Caco-2 (cell line): ENCODE data around the gene MINK1. TPM values are rescaled to one million over a fixed set of nuclear protein-coding genes. Genes with fewer than 3 reads are reported as not detected.
A peak's percentile ranks its signal among the peaks of the same experiment; 100 is the strongest.

Experiments used
- BruUV-seq: library from RNA; stranded (reverse); fragments of 400-500 nt; replicated peaks from 2 replicates; lab custom pipeline; 2021; lab: Mats Ljungman, UMichigan
- CTCF ChIA-PET: fragments of 300-600 bp; sonication (Branson Sonifier 250); formaldehyde crosslinking; loops from one replicate; lab custom pipeline; 2022; ENCODE audit warnings: antibody characterized with exemption; lab: Charles Lee
- POLR2A ChIA-PET: fragments of 300-600 bp; sonication (Branson Sonifier 250); formaldehyde crosslinking; loops from one replicate; lab custom pipeline; 2022; ENCODE audit warnings: antibody characterized with exemption; lab: Charles Lee
- DNase-seq, 2 experiments: peaks; one replicate each; pipeline versions ENCODE4 v3.0.0 to v3.0.0-alpha.2; 2020 to 2022
- H3K27me3 ChIP-seq: replicated peaks from 2 replicates; pipeline ENCODE4 v1.6.0; 2011; ENCODE audit warnings: low read length; ENCODE audit not compliant: control insufficient read depth, insufficient read depth
- H3K36me3 ChIP-seq: 2 replicates; pipeline ENCODE4 v1.5.1; 2011; ENCODE audit warnings: low read length; ENCODE audit not compliant: control insufficient read depth, insufficient read depth
- H3K4me1 ChIP-seq: fragments of 250-450 bp; sonication (Bioruptor Pico); 2 replicates; pipeline ENCODE4 v1.5.1; 2020; ENCODE audit warnings: mild to moderate bottlenecking
- H3K4me3 ChIP-seq: 2 replicates; pipeline ENCODE4 v1.5.1; 2011; ENCODE audit warnings: low read depth, mild to moderate bottlenecking, control low read depth, low read length
- H3K9me3 ChIP-seq: fragments of 250-450 bp; sonication (Bioruptor Pico); 2 replicates; pipeline ENCODE4 v1.5.1; 2020; ENCODE audit warnings: mild to moderate bottlenecking, moderate library complexity
- H3K27ac Mint-ChIP-seq: one replicate; pipeline ENCODE4 v1.8.0; 2022; ENCODE audit warnings: mixed read lengths; ENCODE audit not compliant: unreplicated experiment
- H3K27me3 Mint-ChIP-seq: one replicate; pipeline ENCODE4 v1.8.0; 2022; ENCODE audit warnings: mixed read lengths; ENCODE audit not compliant: insufficient read depth, unreplicated experiment
- H3K36me3 Mint-ChIP-seq: one replicate; pipeline ENCODE4 v1.8.0; 2022; ENCODE audit warnings: mild to moderate bottlenecking, mixed read lengths; ENCODE audit not compliant: insufficient read depth, unreplicated experiment
- H3K4me1 Mint-ChIP-seq: one replicate; pipeline ENCODE4 v1.8.0; 2022; ENCODE audit warnings: low read depth, mixed read lengths; ENCODE audit not compliant: unreplicated experiment
- H3K4me3 Mint-ChIP-seq: one replicate; pipeline ENCODE4 v1.8.0; 2022; ENCODE audit warnings: mild to moderate bottlenecking, moderate library complexity, mixed read lengths; ENCODE audit not compliant: unreplicated experiment
- H3K9me3 Mint-ChIP-seq: one replicate; pipeline ENCODE4 v1.8.0; 2022; ENCODE audit warnings: mixed read lengths; ENCODE audit not compliant: unreplicated experiment
- intact Hi-C: fragments of 100-400 bp; cut with micrococcal nuclease; formaldehyde crosslinking; loops from one replicate; pipeline ENCODE4 v1.10.0; 2022; ENCODE audit not compliant: unreplicated experiment
- total RNA-seq: library from RNA; stranded (reverse); gene quantifications from 2 replicates; pipeline ENCODE4 v1.2.3, GENCODE V29; 2022
- TF ChIP-seq, protein P1 (sequence below), 2 experiments: fragments of 200-600 bp in 1 of 2; IDR thresholded peaks; 1 replicate in 1 of 2; 2 replicates in 1 of 2; pipeline versions ENCODE4 v1.5.1 to v1.8.0; 2011 to 2022; ENCODE audit warnings: antibody characterized with exemption in 1 of 2, control low read depth in 1 of 2, inconsistent platforms in 1 of 2, low read depth in 1 of 2, low read length in 1 of 2, mild to moderate bottlenecking in 1 of 2, moderate library complexity in 1 of 2; ENCODE audit not compliant: insufficient read depth in 1 of 2, severe bottlenecking in 1 of 2, unreplicated experiment in 1 of 2

MINK1 gene
- total RNA-seq, 1 experiment from 2014 or later = 47.7 TPM

DNA sequence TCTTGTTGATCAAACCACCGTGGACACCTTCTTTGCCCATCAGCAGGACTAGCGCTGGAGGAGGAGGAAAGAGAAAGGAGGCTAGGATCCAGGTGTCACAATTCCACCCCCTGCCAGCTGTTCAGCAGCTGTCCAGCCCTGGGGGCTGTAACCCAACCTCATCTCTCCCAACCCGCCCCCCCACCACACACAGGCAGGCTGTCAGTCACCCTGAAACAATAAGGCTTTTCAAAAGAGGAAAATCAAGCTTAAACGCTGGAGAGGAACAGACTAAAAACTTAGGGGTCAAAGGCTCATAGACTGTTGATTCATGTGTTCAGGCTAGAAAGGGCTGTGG, 112.8 kb downstream of the MINK1 start:
- Histone ChIP-seq H3K4me1 (0 out of 2 replicates have a peak, but pooled peaks cover 7% of the 10 kb centered on the region), H3K9me3 (no peaks in the 10 kb centered on the region), H3K36me3 (no peaks in the 10 kb centered on the region; the same call in 1 of the 2 replicates), H3K27me3 (no peaks in the 10 kb centered on the region), H3K4me3 (no peak overlapping the region)
- ChIA-PET CTCF (no interaction called here), POLR2A (no interaction called here)
- peak overlapping the region; percentile 87 for H3K27ac Mint-ChIP-seq
- DNase-seq = no peak
- peaks cover 8% of the 10 kb centered on the region for H3K4me1 Mint-ChIP-seq
- H3K9me3 Mint-ChIP-seq = no peaks in the 10 kb centered on the region
- no peaks in the 10 kb centered on the region for H3K27me3 Mint-ChIP-seq
- BruUV-seq = no TSS peak
- intact Hi-C loops = no loop called here
- TF ChIP-seq, protein P1, sequence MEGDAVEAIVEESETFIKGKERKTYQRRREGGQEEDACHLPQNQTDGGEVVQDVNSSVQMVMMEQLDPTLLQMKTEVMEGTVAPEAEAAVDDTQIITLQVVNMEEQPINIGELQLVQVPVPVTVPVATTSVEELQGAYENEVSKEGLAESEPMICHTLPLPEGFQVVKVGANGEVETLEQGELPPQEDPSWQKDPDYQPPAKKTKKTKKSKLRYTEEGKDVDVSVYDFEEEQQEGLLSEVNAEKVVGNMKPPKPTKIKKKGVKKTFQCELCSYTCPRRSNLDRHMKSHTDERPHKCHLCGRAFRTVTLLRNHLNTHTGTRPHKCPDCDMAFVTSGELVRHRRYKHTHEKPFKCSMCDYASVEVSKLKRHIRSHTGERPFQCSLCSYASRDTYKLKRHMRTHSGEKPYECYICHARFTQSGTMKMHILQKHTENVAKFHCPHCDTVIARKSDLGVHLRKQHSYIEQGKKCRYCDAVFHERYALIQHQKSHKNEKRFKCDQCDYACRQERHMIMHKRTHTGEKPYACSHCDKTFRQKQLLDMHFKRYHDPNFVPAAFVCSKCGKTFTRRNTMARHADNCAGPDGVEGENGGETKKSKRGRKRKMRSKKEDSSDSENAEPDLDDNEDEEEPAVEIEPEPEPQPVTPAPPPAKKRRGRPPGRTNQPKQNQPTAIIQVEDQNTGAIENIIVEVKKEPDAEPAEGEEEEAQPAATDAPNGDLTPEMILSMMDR (IDR thresholded peaks at IDR 0.05; ENCODE audit: insufficient read depth in 1 of 2, low read depth in 1 of 2, low read length in 1 of 2, severe bottlenecking in 1 of 2, unreplicated experiment in 1 of 2) = no peak
- H3K4me3 Mint-ChIP-seq = peak overlapping the region; percentile 85
- peaks cover 43% of the 10 kb centered on the region for H3K36me3 Mint-ChIP-seq

DNA sequence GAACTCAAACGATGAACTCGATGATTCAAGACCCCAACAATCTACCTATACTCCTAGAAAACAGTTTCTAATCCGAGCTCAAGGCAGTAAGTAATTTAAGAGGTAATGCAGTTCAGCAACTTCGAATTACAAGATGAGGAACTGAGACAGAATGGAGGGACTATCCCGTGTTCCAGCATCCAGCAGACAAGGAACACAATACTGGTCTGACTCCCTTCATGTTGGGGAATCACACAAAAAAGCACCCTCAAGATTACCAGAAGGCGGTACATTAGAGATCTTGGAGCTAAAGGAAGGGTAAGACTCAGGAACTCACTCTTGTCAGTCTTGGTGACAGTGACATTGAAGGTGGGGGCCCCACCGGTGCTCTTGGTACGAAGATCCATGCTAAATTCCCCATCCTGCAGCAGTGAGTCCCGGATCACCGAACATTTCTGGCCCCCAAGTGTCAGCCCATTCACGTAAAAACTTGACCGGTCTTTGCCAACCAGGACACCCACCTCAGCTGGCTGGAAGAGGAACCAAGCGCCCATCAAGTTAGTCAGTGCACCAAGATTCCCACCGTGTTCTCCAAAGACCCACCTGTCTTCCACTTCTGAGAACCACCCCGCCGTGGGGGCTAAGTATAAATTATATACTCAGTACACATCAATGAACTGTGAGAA, 113.3 kb downstream of the MINK1 start:
- ChIA-PET CTCF (interaction anchor here (0.8 kb wide), 1 partner anchor 21 kb away, joined by 3 read pairs; the partner anchor contains the start of gene SPAG7), POLR2A (no interaction called here)
- Histone ChIP-seq H3K9me3 (no peaks in the 10 kb centered on the region), H3K36me3 (no peaks in the 10 kb centered on the region; the same call in 1 of the 2 replicates), H3K4me3 (peak overlapping the region; percentile 97), H3K27me3 (no peaks in the 10 kb centered on the region), H3K4me1 (peaks cover 11% of the 10 kb centered on the region)
- peak overlapping the region; percentile 85 for H3K4me3 Mint-ChIP-seq
- H3K9me3 Mint-ChIP-seq = no peaks in the 10 kb centered on the region
- TSS peak; percentile 56 for BruUV-seq
- H3K27ac Mint-ChIP-seq = peak overlapping the region; percentile 87
- intact Hi-C loops = no loop called here
- peaks cover 9% of the 10 kb centered on the region for H3K4me1 Mint-ChIP-seq
- H3K27me3 Mint-ChIP-seq = no peaks in the 10 kb centered on the region
- no peak for DNase-seq
- TF ChIP-seq, protein P1 (IDR thresholded peaks at IDR 0.05; ENCODE audit: insufficient read depth in 1 of 2, low read depth in 1 of 2, low read length in 1 of 2, severe bottlenecking in 1 of 2, unreplicated experiment in 1 of 2) = no peak
- H3K36me3 Mint-ChIP-seq = peaks cover 43% of the 10 kb centered on the region

DNA sequence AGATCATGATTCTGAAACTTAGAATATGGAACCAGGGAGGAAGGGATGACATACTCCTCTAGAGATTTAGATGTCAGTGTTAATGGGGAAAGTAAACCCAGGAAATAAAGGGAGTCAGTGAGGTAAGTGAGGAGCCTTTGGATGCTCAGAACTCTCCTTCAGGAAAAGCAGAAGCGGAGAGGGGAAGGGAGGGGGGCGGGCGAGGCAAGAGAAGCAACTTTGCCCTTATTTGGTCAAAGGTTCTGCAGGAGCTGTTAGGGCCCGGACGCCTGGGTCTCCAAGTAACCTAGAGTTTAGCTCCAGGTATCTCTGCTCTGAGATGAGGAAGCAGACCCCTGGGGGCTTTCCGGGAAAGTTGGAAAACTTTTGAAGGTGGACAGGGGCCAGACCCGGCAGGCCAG, 113.9 kb downstream of the MINK1 start:
- no peaks in the 10 kb centered on the region for H3K27me3 ChIP-seq
- POLR2A ChIA-PET = no interaction called here
- peak overlapping the region; percentile 97 for H3K4me3 ChIP-seq
- Mint-ChIP-seq H3K4me3 (peak overlapping the region; percentile 85), H3K4me1 (peaks cover 10% of the 10 kb centered on the region), H3K27ac (peak overlapping the region; percentile 87), H3K36me3 (peaks cover 43% of the 10 kb centered on the region), H3K9me3 (no peaks in the 10 kb centered on the region), H3K27me3 (no peaks in the 10 kb centered on the region)
- no peaks in the 10 kb centered on the region; the same call in 1 of the 2 replicates for H3K36me3 ChIP-seq
- no peak for DNase-seq
- TF ChIP-seq, protein P1 (IDR thresholded peaks at IDR 0.05; ENCODE audit: insufficient read depth in 1 of 2, low read depth in 1 of 2, low read length in 1 of 2, severe bottlenecking in 1 of 2, unreplicated experiment in 1 of 2) = no peak
- CTCF ChIA-PET = interaction anchor here (0.8 kb wide), 1 partner anchor 20 kb away, joined by 3 read pairs; the partner anchor contains the start of gene SPAG7
- BruUV-seq = no TSS peak
- intact Hi-C loops = no loop called here
- no peaks in the 10 kb centered on the region for H3K9me3 ChIP-seq
- H3K4me1 ChIP-seq = peaks cover 15% of the 10 kb centered on the region

Other genes starting within 250 kb of the MINK1 start
- 38.8 and 39.3 TPM in 2 replicates for gene SMTNL2, start 248.8 kb upstream of the MINK1 start, total RNA-seq
- gene ALOX15, start 191.7 kb upstream of the MINK1 start, total RNA-seq = 0.21 and 0.50 TPM in 2 replicates
- 58.2 and 71.6 TPM in 2 replicates for gene PELP1, start 129.2 kb upstream of the MINK1 start, total RNA-seq
- gene ARRB2, start 122.7 kb upstream of the MINK1 start, total RNA-seq = 37.1 and 37.8 TPM in 2 replicates
- 9.1 and 9.4 TPM in 2 replicates for gene MED11, start 101.9 kb upstream of the MINK1 start, total RNA-seq
- gene ZMYND15, start 93.5 kb upstream of the MINK1 start, total RNA-seq = 2.2 and 3.5 TPM in 2 replicates
- 44.8 and 55.3 TPM in 2 replicates for gene CXCL16, start 93.4 kb upstream of the MINK1 start, total RNA-seq
- 9.9 and 12.1 TPM in 2 replicates for gene TM4SF5, start 61.5 kb upstream of the MINK1 start, total RNA-seq
- 0.54 TPM in 1 of 2 replicates, not detected in the other for gene VMO1, start 47.0 kb upstream of the MINK1 start, total RNA-seq
- gene GLTPD2, start 44.4 kb upstream of the MINK1 start, total RNA-seq = 11.8 and 15.6 TPM in 2 replicates
- gene PSMB6, start 37.2 kb upstream of the MINK1 start, total RNA-seq = 133 and 136 TPM in 2 replicates
- gene PLD2, start 26.2 kb upstream of the MINK1 start, total RNA-seq = 46.5 and 47.2 TPM in 2 replicates
- 0.86 and 1.0 TPM in 2 replicates for gene C17orf107, start 66.2 kb downstream of the MINK1 start, total RNA-seq
- gene CHRNE, start 69.8 kb downstream of the MINK1 start, total RNA-seq = not detected in 2 replicates
- not detected in 2 replicates for gene GP1BA, start 98.9 kb downstream of the MINK1 start, total RNA-seq
- 36.5 and 40.1 TPM in 2 replicates for gene SLC25A11, start 106.7 kb downstream of the MINK1 start, total RNA-seq
- gene RNF167, start 106.9 kb downstream of the MINK1 start, total RNA-seq = 55.1 and 60.9 TPM in 2 replicates
- gene PFN1, start 115.2 kb downstream of the MINK1 start, total RNA-seq = 367 and 416 TPM in 2 replicates
- 8.1 and 10.6 TPM in 2 replicates for gene ENO3, start 117.8 kb downstream of the MINK1 start, total RNA-seq
- gene SPAG7, start 134.5 kb downstream of the MINK1 start, total RNA-seq = 20.5 and 23.1 TPM in 2 replicates
- gene CAMTA2, start 154.3 kb downstream of the MINK1 start, total RNA-seq = 16.2 and 18.8 TPM in 2 replicates
- gene INCA1, start 164.2 kb downstream of the MINK1 start, total RNA-seq = 0.64 and 1.4 TPM in 2 replicates
- gene KIF1C, start 164.6 kb downstream of the MINK1 start, total RNA-seq = 87.5 and 92.0 TPM in 2 replicates
- not detected in 2 replicates for gene SLC52A1, start 202.1 kb downstream of the MINK1 start, total RNA-seq
- gene ZFP3, start 245.1 kb downstream of the MINK1 start, total RNA-seq = 3.6 and 3.7 TPM in 2 replicates